GM12865 (cell line): ENCODE results near the gene KIF26A.

Experiments used
- DNase-seq: peaks from one replicate; pipeline ENCODE4 v3.0.0; 2010; ENCODE audit warnings: low read depth
- H3K4me3 ChIP-seq: 2 replicates; pipeline ENCODE4 v1.5.1; 2011; ENCODE audit warnings: mild to moderate bottlenecking, low read depth, low read length, control low read depth
- CTCF ChIP-seq: IDR thresholded peaks from 2 replicates; pipeline ENCODE4 v1.5.1; 2011; ENCODE audit warnings: low read length, control low read depth, low read depth, inconsistent platforms; ENCODE audit not compliant: insufficient read depth; ENCODE audit errors: missing control alignments

Gene KIF26A

DNA sequence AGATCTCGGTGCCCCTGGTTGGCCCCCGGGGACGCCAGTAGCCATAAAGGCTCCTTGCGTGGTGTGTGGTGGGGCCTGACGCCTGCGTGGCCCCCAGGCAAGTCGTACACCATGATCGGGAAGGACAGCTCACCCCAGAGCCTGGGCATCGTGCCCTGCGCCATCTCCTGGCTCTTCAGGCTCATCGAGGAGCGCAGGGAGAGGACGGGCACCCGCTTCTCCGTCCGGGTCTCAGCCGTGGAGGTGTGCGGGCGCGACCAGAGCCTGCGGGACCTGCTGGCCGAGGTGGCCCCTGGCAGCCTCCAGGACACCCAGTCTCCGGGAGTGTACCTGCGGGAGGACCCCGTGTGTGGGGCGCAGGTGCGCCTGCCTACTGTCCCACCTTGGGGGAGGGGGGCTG is 34.5 kb downstream of the KIF26A start:
- no peak for TF ChIP-seq CTCF
- no peak for DNase-seq
- no peak overlapping the region for H3K4me3 ChIP-seq

GRCh38 chr14:104174051-104174450 is 35.7 kb downstream of the KIF26A start:
- no peak overlapping the region for H3K4me3 ChIP-seq
- no peak for TF ChIP-seq CTCF
- DNase-seq: no peak

DNA sequence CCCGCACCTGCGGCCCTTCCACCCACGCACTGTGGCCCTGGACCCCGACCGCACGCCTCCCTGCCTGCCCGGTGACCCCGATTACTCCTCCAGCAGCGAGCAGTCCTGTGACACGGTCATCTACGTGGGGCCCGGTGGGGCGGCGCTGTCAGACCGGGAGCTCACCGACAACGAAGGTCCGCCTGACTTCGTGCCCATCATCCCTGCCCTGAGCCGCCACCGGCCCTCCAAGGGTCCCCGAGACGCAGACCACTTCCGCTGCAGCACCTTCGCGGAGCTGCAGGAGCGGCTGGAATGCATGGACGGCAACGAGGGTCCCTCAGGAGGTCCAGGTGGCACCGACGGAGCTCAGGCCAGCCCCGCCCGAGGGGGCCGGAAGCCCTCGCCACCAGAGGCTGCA is 36.7 kb downstream of the KIF26A start:
- no peak overlapping the region for H3K4me3 ChIP-seq
- no peak for TF ChIP-seq CTCF
- no peak for DNase-seq

GRCh38 chr14:104175811-104176210 is 37.4 kb downstream of the KIF26A start:
- DNase-seq: no peak
- H3K4me3 ChIP-seq: no peak overlapping the region
- no peak for TF ChIP-seq CTCF

DNA sequence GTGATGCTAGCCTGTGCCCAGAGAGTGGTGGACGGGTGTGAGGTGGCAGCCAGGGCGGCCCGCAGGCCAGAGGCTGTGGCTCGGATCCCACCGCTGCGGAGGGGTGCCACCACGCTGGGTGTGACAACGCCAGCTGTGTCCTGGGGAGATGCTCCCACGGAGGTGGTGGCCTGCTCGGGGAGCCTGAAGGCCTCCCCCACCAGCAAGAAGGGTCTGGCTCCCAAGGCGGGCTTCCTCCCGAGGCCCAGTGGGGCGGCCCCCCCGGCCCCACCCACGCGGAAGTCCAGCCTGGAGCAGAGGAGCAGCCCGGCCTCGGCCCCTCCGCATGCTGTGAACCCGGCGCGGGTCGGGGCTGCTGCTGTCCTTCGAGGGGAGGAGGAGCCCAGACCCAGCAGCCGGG is 38.2 kb downstream of the KIF26A start:
- no peak for DNase-seq
- H3K4me3 ChIP-seq: no peak overlapping the region
- no peak for TF ChIP-seq CTCF

DNA sequence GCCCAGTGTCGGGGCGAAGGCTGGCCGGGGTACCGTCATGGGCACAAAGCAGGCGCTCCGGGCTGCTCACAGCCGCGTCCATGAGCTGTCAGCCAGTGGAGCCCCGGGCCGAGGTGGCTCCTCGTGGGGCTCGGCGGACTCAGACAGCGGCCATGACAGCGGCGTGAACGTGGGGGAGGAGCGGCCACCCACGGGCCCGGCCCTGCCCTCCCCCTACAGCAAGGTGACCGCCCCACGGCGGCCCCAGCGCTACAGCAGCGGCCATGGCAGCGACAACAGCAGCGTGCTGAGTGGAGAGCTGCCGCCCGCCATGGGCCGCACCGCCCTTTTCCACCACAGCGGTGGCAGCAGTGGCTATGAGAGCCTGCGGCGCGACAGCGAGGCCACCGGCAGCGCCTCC is 39.0 kb downstream of the KIF26A start:
- no peak for DNase-seq
- no peak for TF ChIP-seq CTCF
- no peak overlapping the region for H3K4me3 ChIP-seq

DNA sequence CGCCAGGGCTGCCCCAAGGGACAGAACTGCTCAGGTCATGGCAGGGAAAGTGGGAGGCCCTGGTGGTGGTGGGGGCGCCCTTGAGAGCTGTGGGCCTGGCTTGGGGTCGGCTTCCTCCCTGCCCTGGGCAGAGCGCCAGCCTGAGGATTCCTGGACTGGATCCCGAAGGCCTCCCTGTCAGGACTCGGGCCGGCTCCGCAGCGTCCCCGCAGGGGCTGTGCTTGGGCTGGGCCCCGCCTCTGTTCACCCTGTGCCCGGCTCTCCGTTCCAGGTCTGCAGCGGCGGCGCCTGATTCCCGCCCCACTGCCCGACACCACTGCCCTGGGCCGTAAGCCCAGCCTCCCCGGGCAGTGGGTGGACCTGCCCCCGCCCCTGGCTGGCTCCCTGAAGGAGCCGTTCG is 39.9 kb downstream of the KIF26A start:
- DNase-seq: no peak
- no peak for TF ChIP-seq CTCF
- no peak overlapping the region for H3K4me3 ChIP-seq
